GM19463 (cell line): ENCODE results near the gene DEFB129.
"Not testable (repeated sequence)": the region's sequence is repeated elsewhere in the genome, so short reads cannot be mapped to it uniquely, and the experiment has no call there.

Experiments used
- ATAC-seq: cut with Tn5 transposase; IDR thresholded peaks from one replicate; pipeline ENCODE4 v1.9.1; 2021; ENCODE audit warnings: mild to moderate bottlenecking, moderate library complexity; ENCODE audit not compliant: unreplicated experiment

DEFB129 gene, protein sequence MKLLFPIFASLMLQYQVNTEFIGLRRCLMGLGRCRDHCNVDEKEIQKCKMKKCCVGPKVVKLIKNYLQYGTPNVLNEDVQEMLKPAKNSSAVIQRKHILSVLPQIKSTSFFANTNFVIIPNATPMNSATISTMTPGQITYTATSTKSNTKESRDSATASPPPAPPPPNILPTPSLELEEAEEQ

DNA sequence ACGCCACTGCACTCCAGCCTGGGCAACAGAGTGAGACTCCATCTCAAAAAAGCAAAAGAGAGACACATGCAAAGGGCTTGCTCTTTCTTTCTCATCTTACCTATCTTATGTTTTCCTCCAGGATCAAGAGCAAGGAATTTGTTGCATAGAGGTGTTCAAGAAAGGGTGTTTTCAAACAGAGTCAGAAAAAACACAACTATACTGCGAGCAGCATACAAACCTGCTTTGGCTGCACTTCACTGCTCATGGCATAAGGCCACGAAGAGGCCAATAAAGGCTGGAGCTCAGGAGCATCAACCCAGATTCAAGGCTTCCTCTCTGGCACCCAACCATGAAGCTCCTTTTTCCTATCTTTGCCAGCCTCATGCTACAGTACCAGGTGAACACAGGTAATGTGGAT, at the start of gene DEFB129:
Gene DEFB129 (plus strand): TSS at position 301 of the 400 bp plus-strand sequence. CDS start 31 bp downstream, at position 332.
- no peak for ATAC-seq

DNA sequence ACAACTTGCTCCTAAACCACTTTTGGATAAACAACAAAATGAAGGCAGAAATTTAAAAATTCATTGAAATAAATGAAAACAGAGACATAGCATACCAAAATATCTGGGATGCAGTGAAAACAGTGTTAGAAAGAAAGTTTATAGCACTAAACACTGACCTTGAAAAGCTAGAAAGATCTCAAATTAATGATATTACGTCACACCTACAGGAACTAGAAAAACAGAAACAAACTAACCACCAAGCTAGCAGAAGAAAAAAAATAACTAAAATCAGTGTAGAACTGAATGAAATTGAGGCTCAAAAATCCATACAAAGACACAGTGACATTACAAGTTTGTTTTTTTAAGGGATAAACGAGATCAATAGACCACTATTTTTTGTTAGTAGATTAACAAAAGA, 42.8 kb upstream of the DEFB129 start:
- no peak for ATAC-seq

DNA sequence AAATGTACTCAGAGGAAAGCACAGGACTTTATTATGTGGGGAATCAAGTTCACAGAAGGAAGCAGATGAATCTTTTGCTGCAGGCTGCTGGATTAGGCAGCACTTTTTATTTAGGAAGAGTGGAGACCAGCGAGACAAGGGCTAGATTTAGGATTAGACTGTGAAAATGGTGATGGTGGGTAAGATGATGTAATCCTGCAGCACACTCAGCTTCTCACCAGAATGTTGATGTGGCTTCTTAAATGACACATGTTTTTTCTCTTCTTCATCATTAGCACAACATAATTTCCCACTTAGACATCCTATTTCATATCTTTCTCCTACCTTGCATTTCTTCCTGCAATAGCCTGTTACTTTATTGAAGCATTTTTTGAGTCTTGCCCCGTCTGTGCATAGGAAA, 39.3 kb upstream of the DEFB129 start:
- no peak for ATAC-seq

- no peak for ATAC-seq
Observed at GRCh38 chr20:189611-190010, 37.4 kb upstream of the DEFB129 start, which contains the start of gene DEFB128. Gene DEFB128 (minus strand): TSS chr20:189711. CDS start chr20:189623, 88 bp downstream.

DNA sequence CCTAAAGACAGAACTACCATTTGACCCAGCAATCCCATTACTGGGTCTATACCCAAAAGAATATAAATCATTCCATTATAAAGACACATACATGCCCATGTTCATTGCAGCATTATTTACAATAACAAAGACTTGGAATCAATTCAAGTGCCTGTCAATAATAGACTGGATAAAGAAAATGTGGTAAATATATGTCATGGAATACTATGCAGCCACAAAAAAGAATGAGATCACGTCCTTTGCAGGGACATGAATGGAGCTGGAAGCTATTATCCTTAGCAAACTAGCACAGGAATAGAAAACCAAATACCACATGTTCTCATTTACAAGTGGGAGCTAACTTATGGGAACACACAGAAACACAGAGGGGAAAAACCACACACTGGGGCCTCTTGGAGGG, 28.8 kb upstream of the DEFB129 start:
- ATAC-seq, result no peak

GRCh38 chr20:199996-200395, 27.1 kb upstream of the DEFB129 start:
- no peak for ATAC-seq

DNA sequence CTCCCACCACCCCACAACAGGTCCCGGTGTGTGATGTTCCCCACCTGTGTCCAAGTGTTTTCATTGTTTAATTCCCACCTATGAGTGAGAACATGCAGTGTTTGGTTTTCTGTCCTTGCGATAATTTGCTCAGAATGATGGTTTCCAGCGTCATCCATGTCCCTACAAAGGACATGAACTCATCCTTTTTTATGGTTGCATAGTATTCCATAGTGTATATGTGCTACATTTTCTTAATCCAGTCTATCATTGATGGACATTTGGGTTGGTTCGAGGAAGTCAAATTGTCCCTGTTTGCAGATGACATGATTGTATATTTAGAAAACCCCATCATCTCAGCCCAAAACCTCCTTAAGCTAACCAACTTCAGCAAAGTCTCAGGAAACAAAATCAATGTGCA, 23.4 kb upstream of the DEFB129 start:
- ATAC-seq, result not testable (repeated sequence)

DNA sequence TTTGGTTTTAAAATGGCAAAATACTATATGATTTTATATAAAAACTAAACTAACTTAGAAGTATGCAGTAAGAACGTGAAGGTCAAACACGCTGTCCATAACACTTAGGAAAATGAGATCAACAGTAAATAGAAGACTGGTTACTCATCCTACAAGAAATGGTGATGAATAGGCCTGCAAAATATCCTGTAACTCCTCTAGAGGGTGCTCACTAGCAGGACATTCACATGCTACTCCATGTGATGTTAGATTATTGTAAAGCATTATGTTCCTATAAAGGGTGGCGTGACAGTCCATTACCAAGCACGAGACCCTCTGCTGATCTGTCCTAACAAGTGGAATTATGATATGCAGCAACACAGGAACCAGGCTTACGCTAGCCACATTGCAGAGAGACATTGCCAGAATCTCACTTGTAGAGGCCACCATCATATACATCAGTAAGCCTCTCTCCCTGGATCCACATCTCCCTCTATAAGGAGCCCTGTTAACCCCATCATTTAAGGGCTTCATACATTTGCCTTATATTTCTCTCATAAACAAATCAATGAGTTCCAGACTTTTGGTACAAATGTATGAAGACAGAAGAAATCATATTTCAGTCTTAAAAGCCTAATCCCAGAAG, 18.0 kb upstream of the DEFB129 start:
- ATAC-seq, result no peak

GRCh38 chr20:210809-211502, 16.1 kb upstream of the DEFB129 start:
- ATAC-seq, result no peak

DNA sequence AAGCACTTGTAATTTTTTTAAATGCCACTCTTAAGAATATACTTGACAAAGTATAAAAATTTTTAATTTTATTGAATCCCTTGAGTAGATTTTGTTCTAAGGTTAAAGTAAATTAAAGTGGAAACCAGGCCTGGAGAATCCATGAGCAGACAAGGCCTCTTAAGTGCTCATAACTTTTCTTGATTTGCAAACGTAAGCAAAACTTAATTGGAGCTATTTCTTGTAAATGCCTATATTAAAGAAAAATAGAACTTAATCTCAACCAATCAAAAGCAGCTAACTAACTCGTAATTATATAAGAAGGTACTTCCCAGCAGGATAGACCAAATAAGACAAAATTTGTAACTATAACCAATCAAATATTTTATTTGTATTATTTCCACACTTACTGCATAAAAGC, 12.7 kb upstream of the DEFB129 start:
- ATAC-seq, result no peak

DNA sequence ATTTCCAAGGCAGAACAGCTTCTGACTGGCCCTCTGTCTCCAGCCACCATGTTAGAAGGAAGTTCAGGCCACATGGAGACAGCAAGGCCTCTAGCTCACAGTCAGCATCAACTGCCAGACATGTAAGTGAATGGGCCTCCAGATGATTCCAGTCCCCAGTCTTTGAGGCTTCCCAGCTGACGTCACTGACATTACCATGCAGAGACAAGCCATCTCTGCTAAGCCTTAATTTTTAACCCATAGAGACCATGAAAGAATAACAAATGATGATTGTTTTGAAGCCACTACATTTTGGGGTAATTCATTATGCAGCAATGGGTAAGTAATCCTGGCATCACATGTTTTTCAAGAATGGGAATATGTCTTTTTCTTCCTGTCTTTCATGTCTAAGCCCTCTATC, 11.3 kb upstream of the DEFB129 start:
- ATAC-seq, result no peak

- ATAC-seq, result no peak
Observed at GRCh38 chr20:217266-217665, 9.8 kb upstream of the DEFB129 start.

DNA sequence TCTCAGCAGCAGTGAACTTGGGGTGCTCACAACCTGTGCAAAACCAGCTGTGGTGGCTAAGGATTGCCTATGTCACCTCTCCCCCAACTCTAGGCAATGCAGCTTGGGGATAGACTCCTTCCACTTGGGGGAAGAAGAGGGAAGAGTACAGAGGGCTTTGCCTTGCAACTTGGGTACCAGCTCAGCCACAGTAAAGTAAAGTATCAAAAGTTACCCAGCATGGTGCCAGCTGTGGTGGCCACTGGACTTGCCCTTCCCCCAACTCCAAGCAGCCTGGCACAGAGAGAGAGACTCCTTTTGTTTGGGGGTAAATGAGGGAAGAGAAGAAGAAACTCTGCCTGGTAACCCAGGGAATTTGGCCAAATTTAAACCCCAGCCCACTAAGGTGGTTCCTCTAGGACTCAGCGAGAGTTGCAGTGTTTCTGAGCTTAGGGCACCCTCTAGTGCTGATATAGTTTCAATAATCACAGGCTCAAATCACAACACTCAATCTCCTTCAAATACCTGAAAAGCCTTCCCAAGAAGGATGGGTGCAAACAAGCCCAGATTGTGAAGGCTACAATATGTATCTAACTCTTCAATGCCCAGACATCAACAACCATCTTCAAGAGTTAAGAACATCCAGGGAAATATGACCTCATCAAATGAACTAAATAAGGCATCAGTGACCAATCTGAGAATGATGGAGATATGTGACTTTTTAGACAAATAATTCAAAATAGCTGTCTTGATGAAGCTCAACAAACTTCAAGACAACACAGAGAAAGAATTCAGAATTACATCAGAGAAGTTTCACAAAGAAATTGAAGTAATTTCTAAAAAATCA, 7.6 kb upstream of the DEFB129 start:
- ATAC-seq, result no peak

- no peak for ATAC-seq
Observed at GRCh38 chr20:221258-221830, 5.7 kb upstream of the DEFB129 start.

DNA sequence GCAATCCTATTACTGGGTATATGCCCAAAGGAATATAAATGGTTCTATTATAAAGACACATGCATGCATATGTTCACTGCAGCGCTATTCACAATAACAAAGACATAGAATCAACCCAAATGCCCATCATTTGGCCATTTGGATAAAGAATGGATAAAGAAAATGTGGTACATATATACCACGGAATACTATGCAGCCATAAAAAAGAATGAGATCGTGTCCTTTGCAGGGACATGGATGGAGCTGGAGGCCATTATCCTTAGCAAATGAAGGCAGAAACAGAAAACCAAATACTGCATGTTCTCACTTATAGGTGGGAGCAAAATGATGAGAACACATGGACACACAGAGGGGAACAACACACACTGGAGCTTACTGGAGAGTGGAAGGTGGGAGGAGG, 1.2 kb upstream of the DEFB129 start:
- not testable (repeated sequence) for ATAC-seq

DNA sequence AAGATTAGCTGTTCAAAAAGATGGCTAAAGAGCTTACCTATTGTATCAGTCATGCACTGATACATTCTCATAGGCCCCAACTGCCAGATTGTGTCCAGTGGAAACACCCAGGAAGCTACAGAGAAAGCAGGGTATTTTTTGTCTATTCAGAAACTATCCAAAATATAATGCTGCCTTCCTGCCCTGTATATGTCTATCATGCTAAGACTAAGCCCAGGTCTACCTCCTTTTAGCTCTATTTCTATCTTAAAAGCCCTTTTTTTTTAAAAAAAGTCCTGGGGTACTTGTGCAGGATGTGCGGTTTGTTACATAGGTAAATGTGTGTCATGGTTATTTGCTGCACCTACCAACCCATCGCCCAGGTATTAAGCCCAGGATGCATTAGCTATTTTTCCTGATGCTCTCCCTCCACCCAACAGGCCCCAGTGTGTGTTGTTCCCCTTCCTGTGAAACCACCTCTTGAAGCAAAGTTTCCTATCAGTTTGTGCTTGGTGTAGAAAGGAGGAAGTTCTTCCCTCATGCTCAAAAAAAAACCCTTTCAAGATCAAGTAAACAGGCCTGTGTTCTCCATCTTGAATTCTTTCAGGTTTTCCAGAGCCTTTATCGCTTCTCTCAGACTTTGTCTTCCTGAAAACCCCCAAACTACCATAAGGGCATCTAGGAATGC, 514 bp downstream of the DEFB129 start:
- ATAC-seq, result no peak

GRCh38 chr20:235891-236290, 8.8 kb downstream of the DEFB129 start:
- no peak for ATAC-seq

- ATAC-seq, result no peak
Observed at GRCh38 chr20:237489-237888, 10.4 kb downstream of the DEFB129 start.

DNA sequence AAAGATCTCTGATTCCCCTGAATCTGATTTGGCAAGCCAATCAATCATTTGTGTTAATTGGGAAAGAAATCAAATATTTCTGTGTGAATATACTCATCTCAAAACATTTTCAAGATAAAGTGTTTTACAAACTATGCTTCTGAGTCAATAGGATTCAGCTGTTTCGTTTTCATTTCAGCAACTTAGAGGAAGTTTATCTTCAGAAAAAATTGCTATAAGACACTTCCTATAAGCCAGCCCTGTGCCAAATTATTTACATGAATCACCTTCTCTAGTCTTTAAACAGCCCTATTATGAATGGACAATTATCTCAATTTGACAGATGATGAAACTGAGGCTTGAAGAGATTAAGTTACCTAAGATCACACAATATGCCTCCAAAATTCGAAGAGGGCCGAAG, 10.9 kb downstream of the DEFB129 start:
- no peak for ATAC-seq

DNA sequence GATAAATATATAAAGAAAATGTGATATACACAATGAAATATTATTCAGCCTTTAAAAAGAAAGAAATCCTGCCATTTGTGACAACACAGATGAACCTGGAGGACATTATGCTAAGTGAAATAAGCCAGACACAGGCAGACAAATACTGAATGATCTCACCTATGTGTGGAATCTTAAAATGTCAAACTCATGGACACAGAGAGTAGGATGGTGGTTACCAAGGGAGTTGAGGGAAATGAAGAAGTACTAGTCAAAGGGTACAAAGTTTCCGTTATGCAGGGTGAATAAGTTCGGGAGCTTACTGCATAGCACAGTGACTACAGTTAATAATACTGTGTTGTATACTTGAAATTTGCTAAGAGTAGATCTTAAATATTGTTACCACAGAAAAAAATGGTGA, 15.8 kb downstream of the DEFB129 start:
- no peak for ATAC-seq

DNA sequence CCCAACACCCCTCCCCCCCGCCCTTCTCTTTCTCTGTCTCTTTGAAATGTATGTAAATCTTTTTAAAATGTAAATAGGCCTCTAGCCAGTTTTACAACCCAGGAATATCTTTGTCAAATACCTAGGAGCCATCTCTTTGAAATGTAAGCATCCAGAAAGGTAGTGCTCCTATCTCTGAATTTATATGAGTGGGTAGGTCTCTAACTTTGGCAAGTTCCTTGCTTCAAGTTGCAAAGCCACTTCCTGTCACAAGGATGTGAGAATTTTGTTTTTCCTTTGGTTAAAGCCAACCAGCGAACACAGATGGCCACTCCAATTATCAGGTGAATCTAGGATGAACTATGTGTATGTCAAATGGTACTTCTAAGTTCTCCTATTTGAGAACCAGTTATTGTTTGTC, 24.3 kb downstream of the DEFB129 start:
- no peak for ATAC-seq
